HG03558 (cell line): ENCODE results near the gene FBXO24.
"Not testable (repeated sequence)": the region's sequence is repeated elsewhere in the genome, so short reads cannot be mapped to it uniquely, and the experiment has no call there.

Experiments
- ATAC-seq: cut with Tn5 transposase; IDR thresholded peaks from one replicate; pipeline ENCODE4 v1.9.1; 2021; ENCODE audit warnings: moderate number of reproducible peaks; ENCODE audit not compliant: unreplicated experiment; ENCODE audit errors: extremely low read depth

Gene FBXO24, protein sequence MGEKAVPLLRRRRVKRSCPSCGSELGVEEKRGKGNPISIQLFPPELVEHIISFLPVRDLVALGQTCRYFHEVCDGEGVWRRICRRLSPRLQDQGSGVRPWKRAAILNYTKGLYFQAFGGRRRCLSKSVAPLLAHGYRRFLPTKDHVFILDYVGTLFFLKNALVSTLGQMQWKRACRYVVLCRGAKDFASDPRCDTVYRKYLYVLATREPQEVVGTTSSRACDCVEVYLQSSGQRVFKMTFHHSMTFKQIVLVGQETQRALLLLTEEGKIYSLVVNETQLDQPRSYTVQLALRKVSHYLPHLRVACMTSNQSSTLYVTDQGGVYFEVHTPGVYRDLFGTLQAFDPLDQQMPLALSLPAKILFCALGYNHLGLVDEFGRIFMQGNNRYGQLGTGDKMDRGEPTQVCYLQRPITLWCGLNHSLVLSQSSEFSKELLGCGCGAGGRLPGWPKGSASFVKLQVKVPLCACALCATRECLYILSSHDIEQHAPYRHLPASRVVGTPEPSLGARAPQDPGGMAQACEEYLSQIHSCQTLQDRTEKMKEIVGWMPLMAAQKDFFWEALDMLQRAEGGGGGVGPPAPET

DNA sequence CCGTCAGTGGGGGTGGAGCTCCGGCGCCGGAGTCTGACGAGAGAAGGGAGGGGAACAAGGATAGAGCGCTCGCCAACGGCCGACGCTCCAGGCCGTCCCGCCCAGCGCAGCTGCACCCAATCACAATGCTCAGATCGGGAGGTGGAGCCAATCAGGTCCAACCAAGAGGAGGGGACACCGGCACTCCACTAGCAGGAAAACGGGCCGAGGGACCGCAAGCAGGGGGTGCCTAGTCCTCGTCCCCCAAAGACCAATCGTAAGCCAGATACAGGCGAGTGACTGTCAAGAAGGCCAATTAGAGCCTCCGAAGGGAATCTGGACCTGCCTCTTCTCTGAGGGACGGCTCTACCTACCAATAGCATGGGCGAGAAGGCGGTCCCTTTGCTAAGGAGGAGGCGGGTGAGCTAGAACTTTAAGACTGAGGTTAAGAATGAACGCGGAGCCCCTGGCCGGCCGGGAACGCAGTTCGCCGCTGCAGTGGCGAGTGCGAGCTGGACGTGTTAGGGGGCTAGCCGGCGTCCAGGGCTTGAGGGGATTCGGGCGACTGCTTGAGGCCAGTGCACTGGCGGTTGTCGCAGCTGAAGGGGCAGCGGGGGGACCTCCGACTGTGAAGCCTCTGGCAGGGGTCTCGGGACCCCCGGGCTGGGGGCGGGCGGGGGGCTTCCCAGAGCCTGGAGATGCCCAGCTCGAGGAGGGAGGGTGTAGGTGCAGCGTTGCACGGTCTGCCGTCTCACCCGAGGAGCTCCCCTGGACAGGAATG lies at the start of gene FBXO24:
FBXO24 (plus strand) TSS at position 63 of the 760 bp plus-strand sequence; CDS start at position 361, 298 bp downstream.
- peak; percentile 68 for ATAC-seq

GRCh38 chr7:100536695-100537094 lies 49.4 kb upstream of the FBXO24 start:
- ATAC-seq: not testable (repeated sequence)

- ATAC-seq: no peak
These were observed 47.8 kb upstream of the FBXO24 start for GRCh38 chr7:100538348-100538653.

- ATAC-seq: peak; percentile 83
These were observed 47.3 kb upstream of the FBXO24 start, which contains the start of gene AGFG2 for GRCh38 chr7:100538654-100539435. AGFG2 (plus strand) TSS chr7:100539203; CDS start chr7:100539347, 144 bp downstream.

DNA sequence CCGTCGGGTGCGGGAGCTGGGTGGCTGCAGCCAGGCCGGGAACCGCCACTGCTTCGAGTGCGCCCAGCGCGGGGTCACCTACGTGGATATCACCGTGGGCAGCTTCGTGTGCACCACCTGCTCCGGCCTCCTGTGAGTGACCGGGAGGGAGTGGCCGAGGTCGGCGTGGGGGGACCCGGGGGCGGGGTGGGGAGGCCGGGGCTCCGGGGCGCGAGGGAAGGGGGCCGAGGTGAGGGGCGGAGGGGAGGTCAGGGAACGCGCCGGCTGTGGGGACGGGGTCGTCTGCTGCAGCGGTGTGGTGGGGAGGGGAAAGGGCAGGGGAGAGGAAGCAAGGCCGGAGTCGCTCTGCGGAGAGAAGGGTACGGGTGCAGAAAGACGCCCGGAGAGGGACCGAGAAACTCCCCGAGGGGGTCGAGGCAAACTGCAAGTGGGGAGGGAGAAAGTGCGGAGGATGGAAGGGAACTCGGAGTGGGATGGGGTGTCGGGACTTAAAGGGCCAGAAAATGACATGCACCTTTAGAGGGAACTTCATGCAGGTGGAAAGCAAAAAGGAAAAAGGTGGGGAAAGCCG lies 46.6 kb upstream of the FBXO24 start:
- no peak for ATAC-seq

DNA sequence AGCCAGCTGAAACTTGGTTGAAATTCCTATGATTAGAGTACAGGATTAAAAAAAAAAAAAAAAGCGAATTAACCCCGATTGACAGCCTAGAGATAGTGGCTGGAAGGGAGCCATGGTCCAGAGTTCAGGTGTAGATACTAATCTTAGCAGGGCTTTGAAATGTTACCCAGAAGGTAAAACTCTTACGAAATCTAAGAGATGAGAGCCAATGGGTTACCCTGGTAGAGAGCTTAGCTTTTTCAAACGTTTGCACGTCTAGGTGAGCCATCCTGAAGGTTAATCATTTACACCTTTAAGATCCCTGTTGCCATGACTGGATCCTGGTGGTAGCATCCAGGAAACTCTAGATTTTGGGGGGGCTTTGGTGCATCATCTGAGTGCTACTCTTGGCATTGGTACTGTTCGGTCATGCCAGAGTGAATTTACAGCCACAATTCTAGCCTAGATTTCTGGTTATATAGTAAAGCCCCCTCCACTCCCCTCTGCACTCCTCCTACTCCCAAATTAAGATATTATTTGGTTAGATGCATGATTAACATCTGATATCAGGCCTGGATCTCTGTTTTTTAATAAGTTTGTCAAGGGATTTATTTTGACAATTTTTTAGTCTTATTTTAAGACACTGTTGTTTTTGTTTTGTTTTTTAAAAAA lies 45.9 kb upstream of the FBXO24 start:
- no peak for ATAC-seq

DNA sequence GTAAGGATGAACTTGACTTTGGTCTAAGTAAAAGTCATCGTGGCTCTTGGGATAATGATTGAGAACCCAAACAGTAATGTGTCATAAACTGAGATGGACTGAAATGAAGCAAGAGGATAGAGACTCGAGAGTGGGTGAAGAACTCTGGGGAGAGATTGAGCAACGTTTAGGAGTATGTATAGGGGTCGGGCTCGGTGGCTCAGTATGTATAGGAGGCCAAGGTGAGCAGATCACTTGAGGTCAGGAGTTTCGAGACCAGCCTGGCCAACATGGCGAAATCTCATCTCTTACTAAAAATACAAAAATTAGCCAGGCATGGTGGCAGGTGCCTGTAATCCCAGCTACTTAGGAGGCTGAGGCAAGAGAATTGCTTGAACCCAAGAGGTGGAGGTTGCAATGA lies 44.8 kb upstream of the FBXO24 start:
- not testable (repeated sequence) for ATAC-seq

- no peak for ATAC-seq
These were observed 42.5 kb upstream of the FBXO24 start for GRCh38 chr7:100543586-100543985.

DNA sequence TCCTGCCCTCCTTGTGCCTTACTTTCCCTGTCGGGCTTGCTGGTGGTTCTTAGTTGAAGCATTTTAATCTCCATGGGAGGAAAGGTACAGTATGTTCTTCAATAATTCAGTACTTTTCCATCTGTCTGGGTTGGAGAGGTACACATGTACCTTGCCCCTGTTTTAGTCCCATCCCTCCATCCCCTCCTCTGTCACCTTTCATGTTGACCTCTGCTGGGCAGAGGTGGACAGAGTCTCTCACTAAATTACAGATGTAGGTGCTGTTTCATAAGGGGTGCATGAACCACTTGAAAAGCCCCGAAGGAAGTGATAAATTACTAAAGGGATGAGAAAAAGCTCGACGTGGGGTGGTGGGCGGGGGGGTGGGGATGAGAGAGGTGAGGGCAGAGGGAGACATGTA lies 41.7 kb upstream of the FBXO24 start:
- no peak for ATAC-seq

DNA sequence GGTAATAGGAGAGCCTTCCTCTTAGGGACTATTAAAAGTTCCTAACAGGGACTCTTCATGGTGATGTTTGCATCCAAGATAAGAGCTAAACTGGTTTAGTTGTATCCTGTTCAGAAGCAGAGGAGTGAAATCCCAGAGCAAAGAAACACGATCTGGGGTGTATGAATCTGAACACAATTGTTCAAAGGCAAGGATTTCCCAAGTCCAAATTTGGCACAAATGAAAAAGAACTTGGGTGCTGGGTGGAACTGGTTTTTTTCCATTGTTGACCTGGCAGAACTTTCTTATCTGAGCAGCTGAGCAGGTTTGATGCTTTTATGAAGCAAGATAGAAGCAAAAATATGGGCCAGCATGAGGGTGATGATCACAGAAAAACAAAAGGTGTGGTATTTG lies 41.2 kb upstream of the FBXO24 start:
- ATAC-seq: no peak

DNA sequence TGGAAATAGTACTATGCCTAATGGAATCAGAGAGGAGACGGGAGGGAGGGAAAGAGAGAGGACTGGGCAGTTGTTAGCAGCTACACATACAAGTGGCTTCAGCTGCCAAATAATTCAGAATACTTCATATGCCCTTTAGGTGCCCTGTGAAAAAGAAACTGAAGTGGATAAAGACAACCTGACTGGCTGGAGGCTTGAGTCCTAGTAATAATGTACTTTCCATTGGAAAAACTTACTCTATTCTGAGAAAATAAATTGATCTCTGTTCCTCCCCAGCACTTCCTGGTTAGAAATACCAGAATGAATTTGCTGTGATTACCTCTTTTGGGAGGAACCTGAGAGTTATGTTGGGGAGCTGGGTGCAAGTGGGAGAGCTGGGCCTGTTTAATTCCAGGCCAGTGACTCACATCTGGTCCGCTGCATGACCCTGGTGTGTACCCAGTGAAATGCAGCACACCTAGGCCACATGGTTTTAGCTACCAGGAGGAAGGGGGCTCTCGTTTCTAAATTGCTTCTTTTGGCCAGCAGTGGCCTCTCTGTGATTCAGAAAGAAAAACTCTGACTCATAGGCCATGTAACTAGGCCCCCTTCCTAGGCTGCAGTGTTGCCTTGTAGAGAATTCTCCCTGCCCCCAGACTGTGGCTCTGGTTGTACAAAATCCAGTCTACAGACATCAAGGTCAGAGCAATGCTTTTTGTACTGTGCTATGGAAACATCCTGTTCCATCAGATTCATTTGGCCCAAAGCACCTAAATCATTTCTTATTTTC lies 40.6 kb upstream of the FBXO24 start:
- peak; percentile 38 for ATAC-seq

DNA sequence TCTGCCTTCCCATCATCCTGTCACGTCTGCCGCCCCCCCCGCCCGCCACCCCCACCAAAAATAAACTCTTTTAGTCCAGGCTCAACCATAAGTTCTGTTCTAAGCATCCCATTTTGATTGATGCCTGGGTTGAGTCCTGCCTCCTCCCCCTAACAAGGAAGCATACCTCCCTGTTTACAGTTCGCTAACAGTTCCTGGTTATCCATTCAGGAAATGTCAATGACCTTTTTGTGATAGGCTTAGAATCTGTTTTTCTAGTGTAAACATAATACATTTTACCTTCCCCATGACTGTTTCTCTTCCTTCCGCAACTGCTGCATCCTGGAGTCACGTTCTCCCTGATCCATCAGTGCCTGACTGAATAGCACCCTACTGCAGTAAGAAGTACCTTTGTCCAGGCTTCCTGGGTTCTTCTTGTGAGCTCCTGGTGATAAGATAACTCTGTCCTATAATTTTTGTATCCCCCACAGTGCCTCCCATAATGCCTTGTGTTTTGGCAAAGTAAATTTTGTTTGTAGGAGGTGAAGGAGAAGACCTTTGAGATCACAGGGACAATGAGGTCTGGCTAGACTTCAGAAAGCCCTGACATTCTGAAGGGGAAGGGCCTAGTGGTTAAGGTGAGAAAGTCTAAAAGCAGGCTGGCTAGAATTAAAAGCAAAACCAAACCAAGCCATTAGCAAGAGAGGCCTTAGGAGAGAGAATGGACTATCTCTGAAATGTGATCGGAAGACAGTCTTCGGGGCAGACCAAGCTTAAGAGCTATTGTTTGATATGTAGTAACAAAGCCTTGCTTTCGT lies 39.8 kb upstream of the FBXO24 start:
- ATAC-seq: no peak

- no peak for ATAC-seq
These were observed 39.0 kb upstream of the FBXO24 start for GRCh38 chr7:100546926-100547800.

DNA sequence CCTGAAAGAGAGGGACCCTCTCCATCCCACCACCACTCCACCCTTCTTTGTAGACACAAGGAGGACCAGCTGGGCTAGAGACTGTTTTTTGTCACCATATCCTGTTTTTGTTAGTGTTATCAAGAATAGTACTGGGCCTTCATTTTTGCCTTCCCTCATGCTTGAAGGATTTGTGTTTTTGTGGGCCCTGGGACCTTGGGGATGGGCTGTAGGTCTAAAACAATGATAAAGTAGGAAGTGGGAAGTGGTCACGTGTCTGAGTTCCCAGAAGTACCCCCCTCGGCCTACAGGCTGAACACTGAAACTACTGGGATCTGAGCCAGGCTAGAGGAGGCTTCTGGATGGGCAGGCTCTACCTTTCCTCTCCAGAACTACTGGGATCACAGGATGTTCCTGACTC lies 38.3 kb upstream of the FBXO24 start:
- no peak for ATAC-seq

- not testable (repeated sequence) for ATAC-seq
These were observed 37.7 kb upstream of the FBXO24 start for GRCh38 chr7:100548446-100548845.

DNA sequence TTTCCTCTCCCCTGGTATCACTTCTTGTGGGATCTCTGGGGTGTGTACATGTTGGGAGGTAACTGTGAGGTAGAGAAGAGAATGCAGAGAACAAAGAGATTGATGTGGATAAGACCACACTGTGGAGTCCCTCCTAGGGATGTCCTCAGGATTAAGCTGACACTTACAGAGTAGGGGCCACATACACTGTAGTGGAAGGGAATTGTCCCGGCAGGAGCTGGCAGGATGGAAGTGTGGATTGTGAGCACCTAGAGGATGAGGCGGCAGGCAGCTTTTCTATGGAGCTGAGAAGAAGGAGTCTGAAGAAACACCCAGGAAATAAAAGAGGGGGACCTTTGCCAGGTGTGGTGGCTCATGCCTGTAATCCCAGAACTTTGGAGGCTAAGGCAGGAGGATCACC lies 33.6 kb upstream of the FBXO24 start:
- ATAC-seq: no peak

DNA sequence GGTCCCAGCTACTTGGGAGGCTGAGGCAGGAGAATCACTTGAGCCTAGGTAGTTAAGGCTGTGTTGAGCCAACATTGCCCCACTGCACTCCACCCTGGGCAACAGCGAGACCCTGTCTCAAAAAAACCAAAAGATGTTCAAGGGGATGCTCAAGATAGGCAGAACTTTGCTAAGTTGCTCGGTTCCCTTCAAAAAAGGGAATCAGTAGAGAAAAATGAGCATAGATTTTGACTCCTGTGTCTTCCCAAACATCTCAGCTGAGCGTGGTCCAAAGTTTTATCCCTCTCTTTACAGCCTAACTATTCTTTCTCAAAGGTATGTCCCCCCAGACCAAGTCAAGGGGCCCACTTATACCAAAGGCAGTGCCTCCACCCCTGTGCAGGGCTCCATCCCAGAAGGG lies 33.1 kb upstream of the FBXO24 start:
- no peak for ATAC-seq
